Measurements from ENCODE around the gene PNCK.

The PNCK gene

GRCh38 chrX:153651540-153652079 is 22.0 kb downstream of the PNCK start:
- no peak for DNase-seq (ENCODE audit: low read depth in 2 of 2)
- H3K4me3 ChIP-seq (replicated peaks in 1 of 2; ENCODE audit: low read depth in 2 of 2, low read length in 2 of 2): no peak overlapping the region
- peak; percentile 29 for TF ChIP-seq CTCF (IDR thresholded peaks at IDR 0.05; ENCODE audit: low read depth, low read length)

GRCh38 chrX:153650959-153651358 is 22.7 kb downstream of the PNCK start:
- DNase-seq (ENCODE audit: low read depth in 2 of 2): no peak
- no peak overlapping the region for H3K4me3 ChIP-seq (replicated peaks in 1 of 2; ENCODE audit: low read depth in 2 of 2, low read length in 2 of 2)
- TF ChIP-seq CTCF (IDR thresholded peaks at IDR 0.05; ENCODE audit: low read depth, low read length): no peak

GRCh38 chrX:153649915-153650782 is 23.5 kb downstream of the PNCK start:
- TF ChIP-seq CTCF (IDR thresholded peaks at IDR 0.05; ENCODE audit: low read depth, low read length): no peak
- no peak for DNase-seq (ENCODE audit: low read depth in 2 of 2)
- H3K4me3 ChIP-seq (replicated peaks in 1 of 2; ENCODE audit: low read depth in 2 of 2, low read length in 2 of 2): no peak overlapping the region

GRCh38 chrX:153649178-153649914 is 24.3 kb downstream of the PNCK start:
- no peak overlapping the region for H3K4me3 ChIP-seq (replicated peaks in 1 of 2; ENCODE audit: low read depth in 2 of 2, low read length in 2 of 2)
- peak; percentile 24 to 38 for DNase-seq (ENCODE audit: low read depth in 2 of 2)
- TF ChIP-seq CTCF (IDR thresholded peaks at IDR 0.05; ENCODE audit: low read depth, low read length): peak; percentile 40

- no peak for TF ChIP-seq CTCF (IDR thresholded peaks at IDR 0.05; ENCODE audit: low read depth, low read length)
These were observed 25.0 kb downstream of the PNCK start for GRCh38 chrX:153648358-153649177.

More at GRCh38 chrX:153648358-153649177, 25.0 kb downstream of the PNCK start:
- H3K4me3 ChIP-seq (replicated peaks in 1 of 2; ENCODE audit: low read depth in 2 of 2, low read length in 2 of 2): no peak overlapping the region
- no peak for DNase-seq (ENCODE audit: low read depth in 2 of 2)
